Psoas muscle (tissue), 8 donors: Measurements from ENCODE around the gene TRPV5. TPM values are rescaled to one million over a fixed set of nuclear protein-coding genes. Genes with fewer than 3 reads are reported as not detected.

Experiments used
- ATAC-seq, 4 donors: fragments of 200-7000 bp; cut with Tn5 transposase; one replicate each; pipeline ENCODE4 v1.9.1; 2020; ENCODE audit warnings: moderate library complexity in 3 of 4, mild to moderate bottlenecking in 2 of 4
- DNase-seq, 2 donors: peaks; one replicate each; pipeline ENCODE4 v3.0.0-alpha.2; 2020
- H3K27ac ChIP-seq: fragments of 200-600 bp; one replicate; pipeline ENCODE4 v1.8.0; 2022
- H3K27me3 ChIP-seq, 3 donors: fragments of 200-600 bp in 1 of 3; one replicate each; pipeline versions ENCODE4 v1.6.1 to v1.8.0; 2013 to 2022; ENCODE audit warnings: low read length in 2 of 3, mild to moderate bottlenecking in 2 of 3, moderate library complexity in 1 of 3; ENCODE audit not compliant: insufficient read depth in 3 of 3
- H3K36me3 ChIP-seq, 2 donors: fragments of 200-600 bp in 1 of 2; one replicate each; pipeline versions ENCODE4 v1.6.1 to v1.8.0; 2013 to 2022; ENCODE audit warnings: low read depth in 1 of 2, mild to moderate bottlenecking in 1 of 2, moderate library complexity in 1 of 2; ENCODE audit not compliant: insufficient read depth in 1 of 2
- H3K4me1 ChIP-seq: fragments of 200-600 bp; one replicate; pipeline ENCODE4 v1.8.0; 2022
- H3K4me3 ChIP-seq: fragments of 200-600 bp; one replicate; pipeline ENCODE4 v1.8.0; 2022; ENCODE audit warnings: mild to moderate bottlenecking
- H3K9me3 ChIP-seq: fragments of 200-600 bp; one replicate; pipeline ENCODE4 v1.8.0; 2022
- WGBS, 3 donors: extraction: QIAGEN DNeasy Blood & Tissue Kit; methylation state at CpG; one replicate each; pipeline versions ENCODE4 v1.1.6 to v1.1.7; 2013; 5-methylcytosine and 5-hydroxymethylcytosine counted together
- intact Hi-C, 2 donors: fragments of 100-400 bp; cut with DNase I; formaldehyde crosslinking; loops; one replicate each; pipeline versions ENCODE4 v1.11.0 to v1.14.2; 2022
- polyA plus RNA-seq, 3 donors: library from polyadenylated mRNA; stranded (reverse); fragments of 200-250 nt; gene quantifications; one replicate each; pipeline ENCODE4 v1.2.3, GENCODE V29; 2013
- total RNA-seq, 4 donors: library from RNA; stranded (reverse); fragmentation: NEBNext Ultra II Directional in 2 of 4; extraction: Animal tissue kit (Norgen Biotek cat#: 25700) in 2 of 4; gene quantifications; one replicate each; pipeline versions ENCODE4 v1.2.1 to v1.2.4, GENCODE V29; 2021 to 2023
- TF ChIP-seq, protein P1 (sequence below): fragments of 200-600 bp; IDR thresholded peaks from one replicate; pipeline ENCODE4 v1.8.0; 2022; ENCODE audit warnings: antibody characterized with exemption
- donor health status: healthy with polysubstance abuse.
- donor health status: DM: no; HTN: no; CAD: no; lungs with moderate emphysema.
- donor health status: Bipolar disorder and iron deficiency.
- donor health status: healthy.
- donor health status: DM: yes; HTN: yes; CAD: no.
- donor health status: DM: no; HTN: no; CAD: no.
- donor health status: DM: no; HTN: no; CAD: no.
- donor health status: DM: yes; HTN: yes; CAD: no.

The TRPV5 gene
- total and polyA plus RNA-seq, 7 donors = 0.06 TPM; not detected in 6

DNA sequence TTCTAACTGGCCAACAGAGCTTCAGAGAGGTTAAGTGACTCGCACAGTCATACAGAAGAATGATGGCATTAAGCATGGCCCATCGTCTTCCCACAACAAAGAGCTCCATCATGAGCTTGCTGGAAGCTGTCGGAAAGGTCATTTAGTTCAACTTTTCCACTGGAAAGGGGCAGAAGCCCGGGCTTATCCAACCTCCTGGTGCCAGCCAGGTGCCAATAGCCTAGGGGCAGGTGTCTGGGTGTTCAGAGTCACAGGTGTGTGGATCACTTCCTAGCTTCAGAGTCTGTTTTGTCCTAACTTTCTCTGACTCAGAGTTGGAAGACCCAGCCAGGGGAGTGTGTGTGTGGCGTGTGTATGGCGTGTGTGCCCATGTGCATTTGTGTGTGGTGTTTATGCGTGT, 46.7 kb downstream of the TRPV5 start:
- no peak for ATAC-seq
- DNase-seq = no peak
- Histone ChIP-seq H3K36me3 (no peaks in the 10 kb centered on the region), H3K9me3 (no peaks in the 10 kb centered on the region), H3K4me3 (no peak overlapping the region), H3K27ac (no peak overlapping the region), H3K4me1 (no peaks in the 10 kb centered on the region), H3K27me3 (peaks cover 0 to 16% (median 8%) of the 10 kb centered on the region in 3 donors)
- intact Hi-C loops = no loop called here
- whole genome bisulfite sequencing, 3 donors = 71 to 83% (median 76%) methylated on average over 7 of the region's 7 CpGs
- TF ChIP-seq, protein P1, sequence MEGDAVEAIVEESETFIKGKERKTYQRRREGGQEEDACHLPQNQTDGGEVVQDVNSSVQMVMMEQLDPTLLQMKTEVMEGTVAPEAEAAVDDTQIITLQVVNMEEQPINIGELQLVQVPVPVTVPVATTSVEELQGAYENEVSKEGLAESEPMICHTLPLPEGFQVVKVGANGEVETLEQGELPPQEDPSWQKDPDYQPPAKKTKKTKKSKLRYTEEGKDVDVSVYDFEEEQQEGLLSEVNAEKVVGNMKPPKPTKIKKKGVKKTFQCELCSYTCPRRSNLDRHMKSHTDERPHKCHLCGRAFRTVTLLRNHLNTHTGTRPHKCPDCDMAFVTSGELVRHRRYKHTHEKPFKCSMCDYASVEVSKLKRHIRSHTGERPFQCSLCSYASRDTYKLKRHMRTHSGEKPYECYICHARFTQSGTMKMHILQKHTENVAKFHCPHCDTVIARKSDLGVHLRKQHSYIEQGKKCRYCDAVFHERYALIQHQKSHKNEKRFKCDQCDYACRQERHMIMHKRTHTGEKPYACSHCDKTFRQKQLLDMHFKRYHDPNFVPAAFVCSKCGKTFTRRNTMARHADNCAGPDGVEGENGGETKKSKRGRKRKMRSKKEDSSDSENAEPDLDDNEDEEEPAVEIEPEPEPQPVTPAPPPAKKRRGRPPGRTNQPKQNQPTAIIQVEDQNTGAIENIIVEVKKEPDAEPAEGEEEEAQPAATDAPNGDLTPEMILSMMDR = no peak

DNA sequence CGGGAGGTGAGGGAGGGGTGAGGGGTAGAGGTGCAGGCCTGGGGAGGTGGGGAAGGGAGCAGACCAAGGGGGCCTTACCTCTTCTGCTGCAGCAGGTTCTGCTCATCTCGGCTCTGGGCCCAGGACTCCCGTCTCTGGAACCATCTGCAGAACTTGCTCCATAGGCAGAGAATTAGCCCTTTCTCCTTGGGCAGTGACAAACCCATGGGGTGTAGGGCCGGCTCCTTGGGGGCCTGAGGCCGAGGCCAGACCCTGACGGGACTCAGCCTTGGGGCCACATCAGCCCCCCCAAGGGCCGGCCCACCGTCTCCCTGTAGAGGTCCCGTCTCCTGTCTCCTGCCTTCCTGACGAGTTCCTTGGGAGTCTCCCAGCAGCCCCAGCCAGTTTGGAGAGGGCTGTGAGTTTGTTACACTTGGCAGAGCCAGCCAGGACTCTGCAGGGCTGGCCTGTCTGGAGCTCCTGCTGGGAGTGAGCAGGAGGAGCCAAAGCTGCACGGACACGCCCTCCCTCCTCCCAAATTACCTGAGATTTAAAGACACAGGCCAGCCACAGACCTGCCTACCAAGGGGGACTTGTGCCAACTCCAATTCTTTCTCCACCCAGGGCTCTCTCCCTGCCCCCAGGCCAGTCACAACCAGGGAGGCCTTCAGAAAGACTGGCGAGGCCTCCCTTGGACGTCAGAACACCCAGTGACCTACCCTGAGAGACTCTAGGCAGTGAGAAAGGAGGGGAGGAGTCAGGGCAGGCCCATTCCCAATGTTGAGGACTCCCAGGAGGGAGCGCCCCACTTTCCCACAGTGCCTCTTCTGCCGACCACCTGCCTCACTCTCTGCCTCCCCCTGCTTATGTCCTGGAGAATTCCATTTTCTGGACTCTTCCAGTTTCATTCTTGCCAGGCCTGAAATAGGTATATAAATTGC, 48.0 kb downstream of the TRPV5 start, which contains the start of gene TRPV6:
TSS of gene TRPV6 (minus strand) at position 435 of the 920 bp plus-strand sequence.
- Histone ChIP-seq H3K9me3 (no peaks in the 10 kb centered on the region), H3K36me3 (no peaks in the 10 kb centered on the region), H3K27ac (no peak within 1 kb of the TSS), H3K4me3 (no peak within 1 kb of the TSS), H3K4me1 (no peaks in the 10 kb centered on the region), H3K27me3 (peaks cover 0 to 16% (median 12%) of the 10 kb centered on the region in 3 donors)
- 47 to 64% (median 52%) methylated on average over 15 to 16 of the region's 16 CpGs for WGBS, 3 donors
- intact Hi-C loops = no loop called here
- TF ChIP-seq, protein P1 = no peak
- no peak for ATAC-seq
- peak in 1 of 2 donors; percentile 34 for DNase-seq

DNA sequence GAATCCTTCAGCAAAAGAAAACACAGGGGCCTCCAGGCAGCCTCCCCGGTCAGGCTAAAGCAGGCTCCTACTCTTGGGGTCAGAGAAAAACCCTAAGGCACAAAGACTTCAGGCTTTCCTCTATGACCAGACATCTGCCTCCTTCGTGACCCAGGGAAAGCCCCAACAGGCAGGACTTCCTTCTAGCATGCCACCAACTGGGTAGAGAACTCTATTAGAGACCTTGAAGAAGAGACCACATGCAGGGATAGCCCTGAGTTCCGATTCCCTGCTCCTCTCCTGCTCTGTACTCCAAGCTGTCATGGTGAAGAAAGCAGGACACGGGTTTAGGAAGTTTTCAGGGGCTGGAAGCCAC, 49.3 kb downstream of the TRPV5 start:
- Histone ChIP-seq H3K36me3 (no peaks in the 10 kb centered on the region), H3K4me3 (no peak overlapping the region), H3K27me3 (peaks cover 0 to 19% (median 16%) of the 10 kb centered on the region in 3 donors), H3K27ac (no peak overlapping the region), H3K4me1 (no peaks in the 10 kb centered on the region), H3K9me3 (no peaks in the 10 kb centered on the region)
- TF ChIP-seq, protein P1 = no peak
- ATAC-seq (no peak), DNase-seq (no peak)
- WGBS, 3 donors = 65 to 71% (median 70%) methylated on average over 4 of the region's 4 CpGs
- intact Hi-C loops = no loop called here

DNA sequence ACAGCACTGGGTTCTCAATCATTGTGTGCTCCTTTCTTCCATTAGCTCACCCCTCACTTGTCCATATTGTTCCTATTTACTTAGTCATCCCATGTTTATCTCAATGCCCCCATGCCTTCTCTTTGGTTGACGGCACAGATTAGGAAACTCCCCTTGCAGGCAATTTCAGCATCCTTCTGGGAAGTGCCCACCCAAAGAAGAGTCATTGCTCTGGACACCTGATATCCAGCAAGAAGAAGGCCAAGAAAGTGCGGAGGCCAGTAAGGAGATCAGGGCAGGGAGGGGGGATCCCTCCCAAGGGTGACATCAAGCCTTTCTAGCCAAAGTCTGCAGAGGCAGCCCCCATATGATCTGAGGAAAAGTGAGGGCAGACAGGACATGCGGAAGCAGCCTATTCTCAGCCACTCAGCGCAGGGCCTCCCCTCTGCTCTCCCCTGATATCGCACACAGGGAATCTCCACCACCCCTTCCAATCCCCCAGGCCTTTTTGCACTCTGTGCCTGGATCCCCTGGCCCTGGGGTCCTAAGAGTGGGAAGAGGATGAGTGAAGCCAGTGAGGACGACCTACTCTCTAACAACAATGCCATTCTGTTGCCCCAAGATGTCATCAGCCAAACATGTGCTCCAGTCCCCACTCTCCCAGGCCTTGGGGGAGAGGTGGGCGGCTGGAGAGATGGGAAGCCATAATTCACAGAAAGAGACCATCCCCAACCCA, 49.8 kb downstream of the TRPV5 start:
- intact Hi-C loops = no loop called here
- ATAC-seq = no peak
- TF ChIP-seq, protein P1 = no peak
- no peak overlapping the region for H3K4me3 ChIP-seq
- DNase-seq = no peak
- no peaks in the 10 kb centered on the region for H3K36me3 ChIP-seq
- no peaks in the 10 kb centered on the region for H3K4me1 ChIP-seq
- 74 to 76% (median 75%) methylated on average over 7 of the region's 7 CpGs for WGBS, 3 donors
- no peaks in the 10 kb centered on the region for H3K9me3 ChIP-seq
- H3K27me3 ChIP-seq = peaks cover 0 to 24% (median 13%) of the 10 kb centered on the region in 3 donors
- H3K27ac ChIP-seq = no peak overlapping the region
